GM23248 (cell line): ENCODE measurements around the gene KIF22. TPM values are rescaled to one million over a fixed set of nuclear protein-coding genes. Genes with fewer than 3 reads are reported as not detected.
"Not testable (repeated sequence)": the region's sequence is repeated elsewhere in the genome, so short reads cannot be mapped to it uniquely, and the experiment has no call there.

Experiments
- DNase-seq: peaks from one replicate; pipeline ENCODE4 v3.0.0-alpha.2; 2015
- H2AFZ ChIP-seq: fragments of 200-600 bp; sonication (generic); 2 replicates; pipeline ENCODE4 v1.6.1; 2016; ENCODE audit warnings: antibody characterized with exemption
- H3F3A ChIP-seq: fragments of 200-600 bp; sonication (generic); 2 replicates; pipeline ENCODE4 v1.6.1; 2016; ENCODE audit warnings: mild to moderate bottlenecking, antibody characterized with exemption, mixed run types; ENCODE audit not compliant: insufficient read depth
- H3K27ac ChIP-seq: fragments of 200-600 bp; sonication (generic); 2 replicates; pipeline ENCODE4 v1.5.1; 2016; ENCODE audit warnings: mild to moderate bottlenecking
- H3K27me3 ChIP-seq: fragments of 200-600 bp; sonication (generic); replicated peaks from 2 replicates; pipeline ENCODE4 v1.6.1; 2016; ENCODE audit warnings: mild to moderate bottlenecking; ENCODE audit not compliant: insufficient read depth
- H3K36me3 ChIP-seq: fragments of 200-600 bp; sonication (generic); 2 replicates; pipeline ENCODE4 v1.6.1; 2016; ENCODE audit warnings: low read depth, mild to moderate bottlenecking
- H3K4me1 ChIP-seq: fragments of 200-600 bp; sonication (generic); 2 replicates; pipeline ENCODE4 v1.6.1; 2016; ENCODE audit warnings: mild to moderate bottlenecking; ENCODE audit not compliant: insufficient read depth
- H3K4me2 ChIP-seq: fragments of 200-600 bp; sonication (generic); one replicate; pipeline ENCODE4 v1.6.1; 2016; ENCODE audit warnings: mild to moderate bottlenecking; ENCODE audit not compliant: unreplicated experiment
- H3K4me3 ChIP-seq: fragments of 200-600 bp; sonication (generic); 2 replicates; pipeline ENCODE4 v1.5.1; 2016; ENCODE audit warnings: mild to moderate bottlenecking
- H3K79me2 ChIP-seq: fragments of 200-600 bp; sonication (generic); 2 replicates; pipeline ENCODE4 v1.6.1; 2016; ENCODE audit warnings: mild to moderate bottlenecking; ENCODE audit not compliant: insufficient read depth
- H3K9ac ChIP-seq: fragments of 200-600 bp; sonication (generic); 2 replicates; pipeline ENCODE4 v1.6.1; 2016; ENCODE audit warnings: mild to moderate bottlenecking
- H3K9me2 ChIP-seq: fragments of 200-600 bp; sonication (generic); 2 replicates; pipeline ENCODE4 v1.6.1; 2016; ENCODE audit warnings: mixed run types, mild to moderate bottlenecking, moderate library complexity; ENCODE audit not compliant: insufficient read depth
- H3K9me3 ChIP-seq: fragments of 200-600 bp; sonication (generic); one replicate; pipeline ENCODE4 v1.6.1; 2017; ENCODE audit warnings: low read depth
- H4K20me1 ChIP-seq: fragments of 200-600 bp; sonication (generic); 2 replicates; pipeline ENCODE4 v1.6.0; 2016; ENCODE audit not compliant: insufficient read depth
- EZH2 ChIP-seq: fragments of 200-600 bp; sonication (generic); IDR thresholded peaks from 2 replicates; pipeline ENCODE4 v1.6.1; 2018; ENCODE audit warnings: antibody characterized with exemption, mild to moderate bottlenecking; ENCODE audit not compliant: insufficient read depth, poor library complexity, severe bottlenecking
- EZH2phosphoT487 ChIP-seq: fragments of 200-600 bp; sonication (generic); IDR thresholded peaks from 2 replicates; pipeline ENCODE4 v1.6.1; 2018; ENCODE audit warnings: antibody characterized with exemption, moderate library complexity, mild to moderate bottlenecking, low read depth; ENCODE audit not compliant: insufficient read depth
- WGBS, 2 experiments: methylation state at CpG; one replicate each; pipeline ENCODE4 v1.1.6; 2015 to 2017; ENCODE audit warnings: low lambda C conversion rate in 2 of 2, low coverage in 1 of 2; ENCODE audit errors: missing lambda C conversion rate in 2 of 2; 5-methylcytosine and 5-hydroxymethylcytosine counted together
- in situ Hi-C: fragments of 300-500 bp; cut with MboI; formaldehyde crosslinking; loops from 2 replicates; pipeline ENCODE4 v1.15.0; 2020
- polyA plus RNA-seq: library from polyadenylated mRNA; unstranded; fragments of >200 nt; fragmentation: Nextera tagmentation; extraction: Ambion mirVana; gene quantifications from 2 replicates; pipeline ENCODE4 v1.2.1, GENCODE V29; 2016
- total RNA-seq: library from RNA; depleted of rRNA; stranded (reverse); fragments of >200 nt; shearing (Covaris generic); gene quantifications from 2 replicates; pipeline ENCODE4 v1.2.3, GENCODE V29; 2014

Gene KIF22
- total and polyA plus RNA-seq, 2 experiments from 2014 or later: 28.7 to 39.5 TPM

DNA sequence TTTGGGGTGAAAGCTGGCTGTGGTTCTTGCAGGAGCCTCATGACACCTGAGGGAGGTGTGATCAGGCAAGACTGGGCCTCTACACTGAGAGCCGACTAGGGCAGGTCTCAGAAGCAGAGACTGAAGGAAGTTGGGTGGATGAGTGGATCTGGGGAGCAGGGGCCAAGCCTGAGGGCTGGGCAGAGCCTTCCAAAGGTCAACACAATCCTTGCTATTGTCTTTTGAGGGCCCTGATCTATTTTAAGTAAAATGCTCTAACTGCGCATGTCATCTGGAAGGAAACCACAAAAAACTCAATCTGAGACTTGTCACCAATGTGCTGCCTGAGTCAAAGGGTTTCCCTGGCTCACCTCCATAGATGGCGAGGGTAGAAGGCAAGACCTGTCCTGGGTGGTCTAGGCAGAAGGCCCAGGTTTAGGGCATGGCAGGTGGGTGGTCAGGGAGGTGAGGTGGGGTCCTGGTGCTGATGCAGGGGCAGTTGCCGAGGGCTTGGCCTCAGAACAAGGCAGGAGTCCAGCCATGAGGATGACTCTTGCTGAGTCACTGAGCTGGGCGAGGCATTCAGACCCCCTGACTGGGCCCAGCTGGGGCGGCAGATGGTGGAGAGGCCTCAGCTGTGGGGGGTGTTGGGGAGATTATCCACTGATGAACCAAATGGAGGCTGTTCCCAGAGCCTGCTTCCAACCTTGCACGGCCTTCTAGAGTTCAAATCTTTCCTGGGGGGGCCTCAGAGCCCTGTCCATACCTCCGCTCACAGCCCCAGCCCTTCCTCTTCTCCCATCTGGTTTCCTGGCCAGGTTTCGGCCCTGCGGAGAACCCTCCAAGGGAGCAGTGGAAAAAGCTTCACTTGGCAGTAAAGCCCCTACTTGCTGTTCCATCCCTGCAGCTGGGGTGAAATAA lies 34.8 kb downstream of the KIF22 start:
- no peaks in the 10 kb centered on the region for H4K20me1 ChIP-seq
- peaks cover 46% of the 10 kb centered on the region for H3F3A ChIP-seq
- peak overlapping the region; percentile 47 for H3K4me3 ChIP-seq
- no peaks in the 10 kb centered on the region for H3K9me3 ChIP-seq
- H3K36me3 ChIP-seq: no peaks in the 10 kb centered on the region
- in situ Hi-C loops: no loop called here
- H3K9me2 ChIP-seq: no peaks in the 10 kb centered on the region
- DNase-seq: peak; percentile 89
- H2AFZ ChIP-seq: no peak overlapping the region
- peak overlapping the region; percentile 93 for H3K27ac ChIP-seq
- no peaks in the 10 kb centered on the region for H3K27me3 ChIP-seq
- TF ChIP-seq EZH2: no peak
- no peak for TF ChIP-seq EZH2phosphoT487
- H3K9ac ChIP-seq: peak overlapping the region; percentile 58
- peaks cover 49% of the 10 kb centered on the region for H3K4me1 ChIP-seq
- 16 to 22% methylated on average over 10 of the region's 10 CpGs for WGBS, 2 experiments
- peak overlapping the region; percentile 76 for H3K4me2 ChIP-seq
- H3K79me2 ChIP-seq: peaks cover 99% of the 10 kb centered on the region

DNA sequence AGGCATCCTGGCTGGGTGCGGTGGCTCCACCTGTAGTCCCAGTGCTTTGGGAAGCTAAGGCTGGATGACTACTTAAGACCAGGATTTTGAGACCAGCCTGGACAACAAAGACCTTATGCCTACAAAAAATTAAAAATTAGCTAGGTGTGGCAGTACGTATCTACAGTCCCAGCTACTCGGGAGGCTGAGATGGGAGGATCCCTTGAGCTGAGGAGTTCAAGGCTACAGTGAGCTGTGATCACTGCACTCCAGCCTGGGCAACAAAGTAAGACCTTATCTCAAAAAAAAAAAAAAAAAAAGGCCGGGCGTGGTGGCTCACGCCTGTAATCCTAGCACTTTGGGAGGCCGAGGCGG lies 35.8 kb downstream of the KIF22 start:
- peaks cover 37% of the 10 kb centered on the region for H3F3A ChIP-seq
- H2AFZ ChIP-seq: no peak overlapping the region
- peaks cover 99% of the 10 kb centered on the region for H3K79me2 ChIP-seq
- no peaks in the 10 kb centered on the region for H3K9me2 ChIP-seq
- DNase-seq: no peak
- H3K9me3 ChIP-seq: no peaks in the 10 kb centered on the region
- peaks cover 47% of the 10 kb centered on the region for H3K4me1 ChIP-seq
- no peaks in the 10 kb centered on the region for H3K27me3 ChIP-seq
- TF ChIP-seq EZH2 (no peak), EZH2phosphoT487 (no peak)
- no peak overlapping the region for H3K4me3 ChIP-seq
- H4K20me1 ChIP-seq: no peaks in the 10 kb centered on the region
- WGBS, 2 experiments: 98 to 100% methylated on average over 3 to 8 of the region's 8 CpGs
- peak overlapping the region; percentile 93 for H3K27ac ChIP-seq
- peak overlapping the region; percentile 58; the same call in 1 of the 2 replicates for H3K9ac ChIP-seq
- H3K4me2 ChIP-seq: no peak overlapping the region
- in situ Hi-C loops: no loop called here
- no peaks in the 10 kb centered on the region for H3K36me3 ChIP-seq

DNA sequence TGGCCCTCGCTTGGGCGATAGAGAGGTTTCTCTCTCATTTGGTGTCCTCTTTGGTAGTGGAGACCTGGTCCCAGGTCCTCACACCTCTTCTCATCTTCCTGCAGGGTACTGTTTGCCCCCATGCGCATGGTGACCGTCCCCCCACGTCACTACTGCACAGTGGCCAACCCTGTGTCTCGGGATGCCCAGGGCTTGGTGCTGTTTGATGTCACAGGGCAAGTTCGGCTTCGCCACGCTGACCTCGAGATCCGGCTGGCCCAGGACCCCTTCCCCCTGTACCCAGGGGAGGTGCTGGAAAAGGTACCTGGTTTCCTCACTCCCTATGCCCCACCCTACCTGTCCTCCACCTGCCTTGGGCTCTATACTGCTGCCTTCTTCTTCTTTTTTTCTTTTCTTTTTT lies 40.2 kb downstream of the KIF22 start:
- Histone ChIP-seq H3F3A (no peaks in the 10 kb centered on the region), H3K4me1 (peaks cover 6% of the 10 kb centered on the region), H4K20me1 (no peaks in the 10 kb centered on the region), H3K27ac (no peak overlapping the region), H3K36me3 (peaks cover 21% of the 10 kb centered on the region), H3K9me2 (no peaks in the 10 kb centered on the region), H3K9ac (no peak overlapping the region), H3K4me2 (no peak overlapping the region), H3K4me3 (no peak overlapping the region), H3K9me3 (no peaks in the 10 kb centered on the region), H3K27me3 (no peaks in the 10 kb centered on the region), H2AFZ (no peak overlapping the region), H3K79me2 (peaks cover 81% of the 10 kb centered on the region)
- 94 to 95% methylated on average over 9 to 11 of the region's 11 CpGs for WGBS, 2 experiments
- DNase-seq: no peak
- in situ Hi-C loops: no loop called here
- TF ChIP-seq EZH2phosphoT487: no peak

DNA sequence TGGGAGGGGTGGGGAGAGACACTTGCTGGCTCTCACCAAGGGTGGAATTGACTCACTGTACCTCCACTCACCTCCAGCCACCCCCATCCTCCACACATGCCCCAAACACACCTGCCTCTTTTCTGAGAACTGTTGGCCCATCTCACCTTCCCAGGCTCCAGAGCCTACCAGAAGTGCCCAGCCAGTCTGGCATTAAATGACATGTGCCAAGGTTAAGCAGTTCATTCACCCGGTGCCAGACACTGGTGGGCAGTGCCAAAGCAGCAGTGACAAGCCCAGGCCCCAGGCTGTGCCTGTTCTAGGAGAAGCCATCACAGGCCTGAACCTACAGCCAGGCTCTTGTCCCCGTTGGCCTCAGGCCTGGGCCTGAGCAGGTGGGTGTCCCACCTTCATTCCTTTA lies 40.9 kb downstream of the KIF22 start:
- Histone ChIP-seq H3K4me2 (no peak overlapping the region), H3K79me2 (peaks cover 78% of the 10 kb centered on the region), H3F3A (no peaks in the 10 kb centered on the region), H3K9ac (no peak overlapping the region), H3K4me1 (no peaks in the 10 kb centered on the region), H3K36me3 (peaks cover 25% of the 10 kb centered on the region), H3K4me3 (no peak overlapping the region), H3K9me3 (no peaks in the 10 kb centered on the region), H2AFZ (no peak overlapping the region), H4K20me1 (no peaks in the 10 kb centered on the region), H3K27me3 (no peaks in the 10 kb centered on the region), H3K27ac (no peak overlapping the region), H3K9me2 (no peaks in the 10 kb centered on the region)
- no peak for TF ChIP-seq EZH2
- TF ChIP-seq EZH2phosphoT487: no peak
- in situ Hi-C loops: no loop called here
- WGBS, 2 experiments: 76 to 86% methylated on average over 2 of the region's 2 CpGs
- DNase-seq: no peak

DNA sequence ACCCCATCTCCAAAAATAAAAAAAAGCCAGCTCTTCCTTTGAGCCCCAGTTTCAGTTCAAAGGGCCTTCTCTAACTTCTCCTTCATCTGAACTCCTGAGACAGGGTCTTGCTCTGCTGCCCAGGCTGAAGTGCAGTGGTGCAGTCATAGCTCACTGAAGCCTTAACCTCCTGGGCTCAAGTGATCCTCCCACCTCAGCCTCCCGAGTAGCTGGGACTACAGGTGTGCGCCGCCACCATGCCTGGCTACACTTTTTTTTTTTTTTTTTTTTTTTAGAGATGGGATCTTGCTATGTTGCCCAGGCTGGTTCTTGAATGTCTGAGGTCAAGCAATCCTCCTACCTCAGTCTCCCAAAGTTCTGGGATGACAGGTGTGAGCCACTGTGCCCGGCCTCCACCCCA lies 42.7 kb downstream of the KIF22 start:
- 98 to 100% methylated on average over 4 of the region's 4 CpGs for WGBS, 2 experiments
- Histone ChIP-seq H3K36me3 (peaks cover 42% of the 10 kb centered on the region), H3K79me2 (peaks cover 75% of the 10 kb centered on the region)
- H3K27ac ChIP-seq, in situ Hi-C loops, H4K20me1 ChIP-seq, H3K4me1 ChIP-seq, H3K4me2 ChIP-seq, H2AFZ ChIP-seq, H3K9me2 ChIP-seq, H3F3A ChIP-seq, H3K4me3 ChIP-seq, H3K9ac ChIP-seq, H3K27me3 ChIP-seq, H3K9me3 ChIP-seq, DNase-seq: not testable (repeated sequence)
